WTC11 (cell line): ENCODE data around the gene SLC7A8. TPM values are rescaled to one million over a fixed set of nuclear protein-coding genes. Genes with fewer than 3 reads are reported as not detected.

Experiments
- ATAC-seq: fragments of 200-7000 bp; cut with Tn5 transposase; 2 replicates; pipeline ENCODE4 v1.10.0; 2021; ENCODE audit warnings: mild to moderate bottlenecking, moderate library complexity
- CTCF ChIA-PET: fragments of 300-600 bp; sonication (Branson Sonifier 250); formaldehyde crosslinking; loops from one replicate; lab custom pipeline; 2021; ENCODE audit warnings: antibody characterized with exemption; lab: Charles Lee
- POLR2A ChIA-PET: fragments of 350-600 bp; sonication (Branson Sonifier 250); formaldehyde crosslinking; loops from one replicate; lab custom pipeline; 2021; ENCODE audit warnings: antibody characterized with exemption; lab: Charles Lee
- DNase-seq: peaks from one replicate; pipeline ENCODE4 v3.0.0; 2021; ENCODE audit warnings: low spot score
- H3K27ac Mint-ChIP-seq: 2 replicates; pipeline ENCODE4 v1.8.0; 2021; ENCODE audit warnings: mixed read lengths
- H3K27me3 Mint-ChIP-seq: 2 replicates; pipeline ENCODE4 v1.8.0; 2021; ENCODE audit warnings: low read depth, mild to moderate bottlenecking, moderate library complexity, mixed read lengths
- H3K36me3 Mint-ChIP-seq: 2 replicates; pipeline ENCODE4 v1.8.0; 2021; ENCODE audit warnings: mixed read lengths
- H3K4me1 Mint-ChIP-seq: 2 replicates; pipeline ENCODE4 v1.8.0; 2022; ENCODE audit warnings: mixed read lengths
- H3K4me3 Mint-ChIP-seq: 2 replicates; pipeline ENCODE4 v1.8.0; 2021; ENCODE audit warnings: mild to moderate bottlenecking, moderate library complexity, mixed read lengths
- H3K9me3 Mint-ChIP-seq: 2 replicates; pipeline ENCODE4 v1.8.0; 2021; ENCODE audit warnings: mixed read lengths
- AFF4 ChIP-seq: sonication (generic); formaldehyde crosslinking; IDR thresholded peaks from 2 replicates; pipeline ENCODE4 v1.8.1; 2023; ENCODE audit warnings: mild to moderate bottlenecking, missing genetic modification reagents, borderline replicate concordance
- ATF1 ChIP-seq: sonication (generic); formaldehyde crosslinking; IDR thresholded peaks from 2 replicates; pipeline ENCODE4 v1.8.1; 2023; ENCODE audit warnings: mild to moderate bottlenecking, moderate library complexity, missing genetic modification reagents
- CREB1 ChIP-seq: sonication (generic); formaldehyde crosslinking; IDR thresholded peaks from 2 replicates; pipeline ENCODE4 v1.8.0; 2023; ENCODE audit warnings: mild to moderate bottlenecking, missing genetic modification reagents
- ELF4 ChIP-seq: sonication (generic); formaldehyde crosslinking; IDR thresholded peaks from 2 replicates; pipeline ENCODE4 v1.8.1; 2022; ENCODE audit warnings: low read depth, mild to moderate bottlenecking, moderate library complexity, missing genetic modification reagents
- ESRRA ChIP-seq: sonication (generic); formaldehyde crosslinking; IDR thresholded peaks from 2 replicates; pipeline ENCODE4 v1.8.1; 2022; ENCODE audit warnings: mild to moderate bottlenecking, missing genetic modification reagents, borderline replicate concordance
- NR2C2 ChIP-seq: sonication (generic); formaldehyde crosslinking; IDR thresholded peaks from 2 replicates; pipeline ENCODE4 v1.8.0; 2022; ENCODE audit warnings: mild to moderate bottlenecking, missing genetic modification reagents
- SMAD4 ChIP-seq: sonication (generic); formaldehyde crosslinking; IDR thresholded peaks from 2 replicates; pipeline ENCODE4 v1.8.0; 2022; ENCODE audit warnings: mild to moderate bottlenecking, missing genetic modification reagents
- SP1 ChIP-seq: sonication (generic); formaldehyde crosslinking; conservative IDR thresholded peaks from 2 replicates; pipeline ENCODE4 v1.8.1; 2022; ENCODE audit warnings: missing genetic modification reagents
- TEAD1 ChIP-seq: sonication (generic); formaldehyde crosslinking; IDR thresholded peaks from 2 replicates; pipeline ENCODE4 v1.8.0; 2022; ENCODE audit warnings: mild to moderate bottlenecking, missing genetic modification reagents
- USF1 ChIP-seq: sonication (generic); formaldehyde crosslinking; IDR thresholded peaks from 2 replicates; pipeline ENCODE4 v1.8.0; 2022; ENCODE audit warnings: mild to moderate bottlenecking, missing genetic modification reagents
- ZBTB21 ChIP-seq: sonication (generic); formaldehyde crosslinking; IDR thresholded peaks from 2 replicates; pipeline ENCODE4 v1.8.1; 2023; ENCODE audit warnings: mild to moderate bottlenecking, missing genetic modification reagents, borderline replicate concordance
- ZNF121 ChIP-seq: sonication (generic); formaldehyde crosslinking; IDR thresholded peaks from 2 replicates; pipeline ENCODE4 v1.8.0; 2023; ENCODE audit warnings: missing genetic modification reagents
- ZNF281 ChIP-seq: sonication (generic); formaldehyde crosslinking; IDR thresholded peaks from 2 replicates; pipeline ENCODE4 v1.8.0; 2023; ENCODE audit warnings: mild to moderate bottlenecking, missing genetic modification reagents
- ZNF317 ChIP-seq: sonication (generic); formaldehyde crosslinking; IDR thresholded peaks from 2 replicates; pipeline ENCODE4 v1.8.1; 2023; ENCODE audit warnings: low read depth, mild to moderate bottlenecking, moderate library complexity, missing genetic modification reagents, borderline replicate concordance
- ZNF512 ChIP-seq: sonication (generic); formaldehyde crosslinking; IDR thresholded peaks from 2 replicates; pipeline ENCODE4 v1.8.1; 2022; ENCODE audit warnings: missing genetic modification reagents, borderline replicate concordance
- total RNA-seq: library from RNA; stranded (reverse); gene quantifications from 3 replicates; pipeline ENCODE4 v1.2.3, GENCODE V29; 2021

SLC7A8 gene
- total RNA-seq, 1 experiment from 2014 or later = 207 TPM

- TF ChIP-seq SMAD4 (no peak), ZBTB21 (CRISPR knock-in tag) (no peak), ZNF281 (CRISPR knock-in tag) (no peak), CREB1 (CRISPR knock-in tag) (no peak), AFF4 (CRISPR knock-in tag) (no peak), USF1 (CRISPR knock-in tag) (peak; percentile 50; the same call in 1 of the 2 replicates)
- TF ChIP-seq, all 79 proteins: peak for 8
These were observed 29.3 kb downstream of the SLC7A8 start (continued) for GRCh38 chr14:23153851-23154796.

- TF ChIP-seq ZNF121 (CRISPR knock-in tag) (peak; percentile 73), SP1 (no peak)
- no peak overlapping the region for H3K4me3 Mint-ChIP-seq
- ATAC-seq = no peak
- peaks cover 31% of the 10 kb centered on the region for H3K4me1 Mint-ChIP-seq
- no peak for DNase-seq
- ChIA-PET CTCF (interaction anchor here (0.7 to 2.5 kb wide), 2 partner anchors 31 to 174 kb away, joined by 4 to 10 read pairs; no protein-coding TSS in a partner anchor), POLR2A (interaction anchor here (0.6 kb wide), 1 partner anchor 1695 kb away, joined by 3 read pairs; no protein-coding TSS in a partner anchor)
- H3K27ac Mint-ChIP-seq = no peak overlapping the region
- no peaks in the 10 kb centered on the region for H3K27me3 Mint-ChIP-seq
- peaks cover 59% of the 10 kb centered on the region for H3K36me3 Mint-ChIP-seq
- peaks cover 11% of the 10 kb centered on the region for H3K9me3 Mint-ChIP-seq
These were observed 32.1 kb downstream of the SLC7A8 start for GRCh38 chr14:23151342-23151741.

- no peak for DNase-seq
- no peak for ATAC-seq
- Mint-ChIP-seq H3K9me3 (peaks cover 11% of the 10 kb centered on the region), H3K27ac (no peak overlapping the region), H3K4me3 (no peak overlapping the region), H3K27me3 (no peaks in the 10 kb centered on the region), H3K4me1 (peaks cover 21% of the 10 kb centered on the region), H3K36me3 (peaks cover 59% of the 10 kb centered on the region)
- CTCF ChIA-PET = interaction anchor here (1.1 kb wide), 1 partner anchor 28 kb away, joined by 3 read pairs; no protein-coding TSS in a partner anchor
- no peak for TF ChIP-seq TEAD1 (CRISPR knock-in tag)
- no peak for TF ChIP-seq ZNF512 (CRISPR knock-in tag)
- no peak for TF ChIP-seq ATF1 (CRISPR knock-in tag)
- TF ChIP-seq ZNF317 (CRISPR knock-in tag) = no peak
- no peak for TF ChIP-seq NR2C2 (CRISPR knock-in tag)
- TF ChIP-seq ESRRA (CRISPR knock-in tag) = no peak
- TF ChIP-seq USF1 (CRISPR knock-in tag) = no peak
- TF ChIP-seq SP1 = no peak
- TF ChIP-seq ELF4 (CRISPR knock-in tag) = no peak
- POLR2A ChIA-PET = no interaction called here
These were observed 33.7 kb downstream of the SLC7A8 start for GRCh38 chr14:23149745-23150144.
